Spinal cord (tissue), 10 donors: ENCODE measurements around the gene ATXN7. TPM values are rescaled to one million over a fixed set of nuclear protein-coding genes. Genes with fewer than 3 reads are reported as not detected.

Experiments
- DNase-seq, 6 donors: peaks; one replicate each; pipeline versions ENCODE4 v3.0.0 to v3.0.0-alpha.2; 2013 to 2015; ENCODE audit warnings: low spot score in 6 of 6, low read depth in 4 of 6
- H3K27ac ChIP-seq: one replicate; pipeline ENCODE4 v1.5.1; 2013; ENCODE audit warnings: low read depth, low read length, control low read depth
- H3K27me3 ChIP-seq: one replicate; pipeline ENCODE4 v1.6.1; 2013; ENCODE audit warnings: low read length; ENCODE audit not compliant: control insufficient read depth, insufficient read depth
- H3K36me3 ChIP-seq: one replicate; pipeline ENCODE4 v1.6.1; 2013; ENCODE audit warnings: low read length; ENCODE audit not compliant: control insufficient read depth, insufficient read depth
- H3K4me1 ChIP-seq: one replicate; pipeline ENCODE4 v1.6.1; 2013; ENCODE audit warnings: low read length; ENCODE audit not compliant: control insufficient read depth, insufficient read depth
- H3K4me3 ChIP-seq: one replicate; pipeline ENCODE4 v1.5.1; 2013; ENCODE audit warnings: low read depth, low read length, control low read depth
- H3K9me3 ChIP-seq: one replicate; pipeline ENCODE4 v1.6.1; 2013; ENCODE audit warnings: low read length; ENCODE audit not compliant: control insufficient read depth, insufficient read depth
- WGBS: methylation state at CpG from one replicate; pipeline ENCODE4 v1.1.5; 2013; ENCODE audit warnings: missing lambda C conversion rate; ENCODE audit not compliant: insufficient coverage; 5-methylcytosine and 5-hydroxymethylcytosine counted together
- polyA plus RNA-seq, 2 donors: library from polyadenylated mRNA; unstranded; fragments of 120-200 nt; gene quantifications; one replicate each; pipeline ENCODE4 v1.2.1, GENCODE V29; 2013; ENCODE audit not compliant: insufficient read length in 2 of 2
- total RNA-seq, 2 donors: library from RNA; depleted of rRNA in 1 of 2; stranded (reverse); fragments of 120-200 nt in 1 of 2; fragments of >200 nt in 1 of 2; gene quantifications; one replicate each; pipeline versions ENCODE4 v1.2.3 to v1.2.4, GENCODE V29; 2013 to 2014
- donor health status: healthy.

Gene ATXN7
- total and polyA plus RNA-seq, 4 donors: 13.8 to 14.9 (median 14.7) TPM

DNA sequence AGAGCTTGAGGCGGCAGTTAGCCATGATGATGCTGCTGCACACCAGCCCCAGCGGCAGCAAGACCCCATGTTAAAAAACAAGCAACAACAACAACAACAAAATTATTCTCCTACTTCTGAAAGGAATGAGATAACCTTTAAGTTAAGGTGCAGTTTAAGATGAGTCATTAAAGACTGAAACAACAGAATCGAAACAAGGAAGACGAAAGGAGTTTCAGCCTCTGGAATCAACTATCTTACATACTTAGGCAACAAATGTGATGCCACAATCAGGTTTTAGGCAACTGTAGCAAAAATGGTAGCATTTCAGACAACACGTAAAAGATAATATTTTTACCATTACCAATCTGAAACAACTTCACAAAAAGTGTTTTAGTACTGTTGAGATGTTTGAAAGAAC, 36.3 kb downstream of the ATXN7 start:
- no peak overlapping the region for H3K4me3 ChIP-seq
- WGBS: no CpG with 5 or more reads among the region's 5 CpGs
- DNase-seq: no peak
- no peaks in the 10 kb centered on the region for H3K27me3 ChIP-seq
- peaks cover 9% of the 10 kb centered on the region for H3K36me3 ChIP-seq
- H3K9me3 ChIP-seq: no peaks in the 10 kb centered on the region
- H3K27ac ChIP-seq: no peak overlapping the region
- H3K4me1 ChIP-seq: no peaks in the 10 kb centered on the region

DNA sequence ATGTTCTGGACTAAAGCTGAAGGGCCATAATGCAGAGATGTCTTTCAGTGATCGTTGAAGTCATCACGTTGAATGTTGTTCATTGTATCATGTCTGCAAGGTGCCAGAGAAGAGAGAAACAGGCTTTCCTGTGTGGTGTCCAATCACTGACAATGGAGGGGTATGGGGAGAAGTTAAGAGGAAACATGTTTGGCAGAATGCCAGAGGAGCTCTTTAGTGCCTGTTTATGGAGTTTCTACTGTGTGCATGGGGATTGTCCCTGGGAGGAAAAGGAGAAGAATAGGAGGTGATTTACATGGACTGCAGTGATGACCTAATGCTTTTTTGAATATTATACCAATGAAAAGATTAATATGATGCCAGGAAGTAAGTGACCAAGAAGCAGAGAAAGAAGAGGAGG, 36.8 kb downstream of the ATXN7 start:
- DNase-seq: no peak
- 38% methylated on average over 2 of the region's 2 CpGs for WGBS
- Histone ChIP-seq H3K4me1 (no peaks in the 10 kb centered on the region), H3K9me3 (no peaks in the 10 kb centered on the region), H3K27me3 (no peaks in the 10 kb centered on the region), H3K4me3 (no peak overlapping the region), H3K36me3 (peaks cover 9% of the 10 kb centered on the region), H3K27ac (no peak overlapping the region)

DNA sequence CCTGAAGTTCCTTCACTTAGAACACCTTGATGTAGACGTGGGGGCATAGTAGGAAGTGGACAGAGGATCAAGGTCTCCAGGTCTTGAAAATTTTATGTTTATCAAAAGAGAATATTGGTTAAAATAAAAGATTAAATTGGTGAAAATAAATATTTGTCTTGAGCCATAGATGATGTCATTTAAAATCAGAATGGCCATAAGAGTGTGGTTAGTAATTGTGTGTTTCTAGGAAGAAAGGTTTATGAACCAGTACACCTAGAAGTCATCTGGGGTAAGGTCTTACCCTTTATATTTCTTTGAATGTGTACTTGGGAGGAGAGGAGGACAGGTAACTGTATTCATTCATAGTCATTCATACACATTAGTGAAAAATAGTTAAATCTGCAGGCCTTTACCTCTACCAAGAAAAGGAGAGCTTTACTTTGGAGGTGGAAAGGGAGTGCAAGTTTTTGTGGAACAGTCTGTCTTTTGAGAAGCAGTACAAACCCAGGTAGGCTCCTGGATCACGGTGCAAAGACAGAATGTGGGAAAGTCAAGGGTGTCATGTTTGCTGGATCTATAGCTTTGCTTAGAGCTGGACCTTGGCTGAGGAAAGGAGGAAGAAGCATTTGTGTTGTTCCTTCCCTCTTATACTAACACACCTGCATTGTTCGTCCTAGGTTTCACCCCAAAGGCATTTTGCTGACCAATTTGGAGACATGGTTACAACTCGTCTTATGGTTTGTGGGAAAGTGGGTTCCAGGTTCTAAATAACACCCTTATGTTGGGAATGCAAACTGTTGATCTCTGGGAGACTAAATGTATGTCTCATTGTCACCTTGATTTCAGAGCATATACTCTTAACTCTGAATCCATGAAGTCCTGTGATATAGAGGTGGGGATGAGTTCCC, 42.3 kb downstream of the ATXN7 start:
- DNase-seq: no peak
- Histone ChIP-seq H3K4me1 (no peaks in the 10 kb centered on the region), H3K27me3 (no peaks in the 10 kb centered on the region), H3K36me3 (no peaks in the 10 kb centered on the region), H3K4me3 (no peak overlapping the region), H3K27ac (no peak overlapping the region), H3K9me3 (no peaks in the 10 kb centered on the region)
- WGBS: no CpG with 5 or more reads among the region's 4 CpGs

DNA sequence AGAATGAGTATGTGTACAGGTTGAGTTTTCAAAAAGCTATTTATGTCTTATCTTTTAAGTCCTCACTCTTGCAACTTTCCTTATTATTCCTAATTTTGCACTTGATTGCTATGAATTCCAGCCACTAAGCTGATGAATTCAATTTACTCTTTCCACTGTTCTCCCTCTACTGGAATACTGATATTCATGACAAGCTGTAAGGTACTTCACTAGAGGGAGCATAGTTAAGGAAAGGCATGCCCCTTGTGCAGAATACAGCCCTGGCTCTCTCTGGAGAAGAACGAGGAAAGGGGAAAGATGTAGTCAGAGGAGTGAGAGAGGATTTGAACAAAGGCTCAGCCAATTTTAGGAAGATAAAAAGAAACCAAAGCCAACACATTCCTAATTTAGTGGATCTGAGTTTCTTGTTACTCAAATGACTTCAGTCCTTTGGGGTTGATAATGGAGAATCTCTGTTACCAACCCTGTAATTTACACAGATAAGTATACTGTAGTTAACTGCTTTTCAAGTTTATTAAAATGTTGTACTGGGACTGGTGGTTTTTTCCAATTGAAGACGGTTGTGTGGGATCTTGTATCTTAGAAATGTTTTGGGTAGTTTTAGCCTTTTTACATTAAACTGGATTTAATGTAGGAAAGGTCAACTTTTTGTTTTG, 44.5 kb downstream of the ATXN7 start:
- Histone ChIP-seq H3K9me3 (no peaks in the 10 kb centered on the region), H3K36me3 (no peaks in the 10 kb centered on the region), H3K4me1 (peaks cover 4% of the 10 kb centered on the region), H3K27ac (no peak overlapping the region), H3K27me3 (no peaks in the 10 kb centered on the region), H3K4me3 (no peak overlapping the region)
- 100% methylated on average over 1 of the region's 2 CpGs for WGBS
- peak in 2 of 6 donors; percentile 29 to 47 for DNase-seq

DNA sequence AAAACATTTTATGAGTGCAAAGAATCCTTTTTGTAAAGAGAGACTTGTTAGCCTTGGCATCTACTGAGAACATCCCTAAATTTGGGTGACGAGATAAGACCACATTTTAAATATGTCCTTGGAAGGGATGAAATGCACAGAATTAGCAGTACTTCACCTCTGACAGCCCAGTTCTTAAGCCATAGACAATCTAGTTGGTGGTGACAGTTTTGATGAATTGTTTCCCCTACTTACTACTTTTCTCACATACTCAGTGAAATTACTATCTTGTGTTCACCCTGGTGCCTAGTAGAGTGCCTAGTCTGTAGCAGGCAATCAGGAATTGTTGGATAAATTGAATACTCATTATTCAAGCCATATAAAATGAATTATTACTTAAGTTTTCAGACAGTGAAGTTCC, 45.1 kb downstream of the ATXN7 start:
- WGBS: no CpG with 5 or more reads among the region's 1 CpG

DNA sequence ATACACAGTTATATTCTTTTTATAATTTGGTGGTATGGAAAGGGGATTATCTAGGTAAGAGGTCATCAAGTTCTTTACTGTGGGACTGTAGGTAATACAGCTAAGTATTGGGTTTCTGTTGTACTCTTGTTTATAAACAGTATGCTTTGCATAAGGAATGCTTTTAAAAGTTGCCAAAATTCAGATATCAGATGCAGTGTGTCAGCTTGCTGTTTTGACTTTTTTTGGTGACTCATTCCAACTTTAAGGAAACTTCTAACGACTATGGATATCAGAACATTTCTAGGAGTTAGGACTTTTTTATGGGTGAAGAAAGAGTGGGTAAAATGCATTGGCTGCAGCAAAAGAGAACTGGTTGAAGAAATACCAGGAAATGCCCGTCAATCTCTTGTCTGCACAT, 45.8 kb downstream of the ATXN7 start:
- WGBS: no CpG with 5 or more reads among the region's 2 CpGs
- Histone ChIP-seq H3K27ac (no peak overlapping the region), H3K9me3 (no peaks in the 10 kb centered on the region), H3K4me1 (peaks cover 5% of the 10 kb centered on the region), H3K27me3 (no peaks in the 10 kb centered on the region), H3K4me3 (no peak overlapping the region), H3K36me3 (no peaks in the 10 kb centered on the region)
- no peak for DNase-seq

More for the DNA sequence above, 45.1 kb downstream of the ATXN7 start:
- peaks cover 5% of the 10 kb centered on the region for H3K4me1 ChIP-seq
- no peak for DNase-seq
- no peak overlapping the region for H3K4me3 ChIP-seq
- H3K27me3 ChIP-seq: no peaks in the 10 kb centered on the region
- H3K36me3 ChIP-seq: no peaks in the 10 kb centered on the region
- H3K9me3 ChIP-seq: no peaks in the 10 kb centered on the region
- no peak overlapping the region for H3K27ac ChIP-seq

DNA sequence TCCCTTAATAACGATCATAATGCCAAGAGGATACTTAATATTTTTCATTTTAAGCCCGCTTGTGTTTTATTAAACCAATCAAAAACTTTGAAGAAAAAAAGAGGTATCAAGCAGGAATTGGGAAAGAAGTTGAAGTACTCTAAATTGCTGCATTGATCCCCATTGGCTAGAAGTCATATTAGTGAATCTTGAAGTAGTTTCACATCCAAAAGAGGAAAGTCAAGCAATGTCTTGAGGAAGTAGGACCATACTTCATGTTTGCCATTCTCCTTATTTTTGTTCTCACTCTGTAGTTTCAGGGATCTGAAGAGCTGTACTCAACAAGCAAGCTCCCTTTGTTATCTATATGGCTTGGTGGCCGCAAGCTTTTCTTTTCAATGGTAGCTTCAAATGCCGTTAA, 46.3 kb downstream of the ATXN7 start:
- no peak for DNase-seq
- Histone ChIP-seq H3K27me3 (no peaks in the 10 kb centered on the region), H3K4me3 (no peak overlapping the region), H3K27ac (no peak overlapping the region), H3K36me3 (peaks cover 3% of the 10 kb centered on the region), H3K4me1 (peaks cover 5% of the 10 kb centered on the region), H3K9me3 (no peaks in the 10 kb centered on the region)
- WGBS: no CpG with 5 or more reads among the region's 4 CpGs

DNA sequence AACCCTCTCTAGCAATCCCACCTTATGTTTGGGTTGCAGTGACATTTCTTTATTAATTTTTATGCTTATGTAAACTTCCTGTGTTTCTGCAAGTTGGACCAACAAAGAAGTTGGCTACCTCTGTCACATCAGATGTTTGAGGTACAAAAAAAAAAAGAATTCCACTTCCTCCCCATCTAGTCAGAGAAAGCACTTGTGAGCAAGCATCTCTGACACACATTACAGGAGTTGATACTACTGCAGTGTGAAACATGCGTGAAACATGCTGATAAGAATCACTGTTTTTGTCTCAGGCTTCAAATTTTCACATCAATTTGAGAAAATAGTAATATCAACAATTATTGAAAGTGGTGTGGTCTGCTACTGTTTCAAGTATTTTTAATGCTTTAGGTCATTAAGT, 47.2 kb downstream of the ATXN7 start:
- H3K36me3 ChIP-seq: peaks cover 7% of the 10 kb centered on the region
- H3K9me3 ChIP-seq: no peaks in the 10 kb centered on the region
- no peak for DNase-seq
- H3K27ac ChIP-seq: no peak overlapping the region
- H3K27me3 ChIP-seq: no peaks in the 10 kb centered on the region
- no CpG with 5 or more reads among the region's 1 CpG for WGBS
- peaks cover 5% of the 10 kb centered on the region for H3K4me1 ChIP-seq
- no peak overlapping the region for H3K4me3 ChIP-seq

DNA sequence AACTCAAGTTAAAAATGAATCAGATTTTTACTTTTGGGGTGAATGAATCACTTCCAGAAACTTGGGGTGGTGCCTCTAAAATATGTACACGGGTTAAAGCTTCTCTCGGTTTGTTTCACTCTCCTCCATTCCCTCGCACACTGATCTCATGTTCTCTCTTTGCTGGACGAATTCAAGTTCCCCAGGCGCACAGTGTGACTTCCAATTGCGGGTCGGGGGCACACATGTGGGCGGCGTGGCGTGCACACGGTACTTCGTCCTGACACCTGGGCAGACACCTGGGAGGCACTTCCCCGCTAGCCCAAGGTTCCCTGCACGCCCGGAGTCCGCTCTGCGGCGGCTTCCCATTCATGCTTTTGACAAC, 47.8 kb downstream of the ATXN7 start:
- DNase-seq: no peak
- H3K36me3 ChIP-seq: peaks cover 7% of the 10 kb centered on the region
- peaks cover 5% of the 10 kb centered on the region for H3K4me1 ChIP-seq
- 1% methylated on average over 18 of the region's 18 CpGs for WGBS
- no peaks in the 10 kb centered on the region for H3K9me3 ChIP-seq
- no peaks in the 10 kb centered on the region for H3K27me3 ChIP-seq
- peak overlapping the region; percentile 78 for H3K4me3 ChIP-seq
- H3K27ac ChIP-seq: peak overlapping the region; percentile 85
